ENCODE results near the gene NME5.

- TF ChIP-seq, protein P1, sequence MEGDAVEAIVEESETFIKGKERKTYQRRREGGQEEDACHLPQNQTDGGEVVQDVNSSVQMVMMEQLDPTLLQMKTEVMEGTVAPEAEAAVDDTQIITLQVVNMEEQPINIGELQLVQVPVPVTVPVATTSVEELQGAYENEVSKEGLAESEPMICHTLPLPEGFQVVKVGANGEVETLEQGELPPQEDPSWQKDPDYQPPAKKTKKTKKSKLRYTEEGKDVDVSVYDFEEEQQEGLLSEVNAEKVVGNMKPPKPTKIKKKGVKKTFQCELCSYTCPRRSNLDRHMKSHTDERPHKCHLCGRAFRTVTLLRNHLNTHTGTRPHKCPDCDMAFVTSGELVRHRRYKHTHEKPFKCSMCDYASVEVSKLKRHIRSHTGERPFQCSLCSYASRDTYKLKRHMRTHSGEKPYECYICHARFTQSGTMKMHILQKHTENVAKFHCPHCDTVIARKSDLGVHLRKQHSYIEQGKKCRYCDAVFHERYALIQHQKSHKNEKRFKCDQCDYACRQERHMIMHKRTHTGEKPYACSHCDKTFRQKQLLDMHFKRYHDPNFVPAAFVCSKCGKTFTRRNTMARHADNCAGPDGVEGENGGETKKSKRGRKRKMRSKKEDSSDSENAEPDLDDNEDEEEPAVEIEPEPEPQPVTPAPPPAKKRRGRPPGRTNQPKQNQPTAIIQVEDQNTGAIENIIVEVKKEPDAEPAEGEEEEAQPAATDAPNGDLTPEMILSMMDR (IDR thresholded peaks at IDR 0.05) = no peak
- no peak for TF ChIP-seq POLR2A (IDR thresholded peaks at IDR 0.05)
Measured at GRCh38 chr5:138083702-138084101, 55.5 kb downstream of the NME5 start, which contains the start of gene WNT8A.
